HK-2 (cell line): Measurements from ENCODE around the gene MYNN.
A peak's percentile ranks its signal among the peaks of the same experiment; 100 is the strongest.
"Not testable (repeated sequence)": the region's sequence is repeated elsewhere in the genome, so short reads cannot be mapped to it uniquely, and the experiment has no call there.

Experiments
- DNase-seq: peaks from one replicate; pipeline ENCODE4 v3.0.0-alpha.2; 2018; ENCODE audit not compliant: unreplicated experiment

The MYNN gene

DNA sequence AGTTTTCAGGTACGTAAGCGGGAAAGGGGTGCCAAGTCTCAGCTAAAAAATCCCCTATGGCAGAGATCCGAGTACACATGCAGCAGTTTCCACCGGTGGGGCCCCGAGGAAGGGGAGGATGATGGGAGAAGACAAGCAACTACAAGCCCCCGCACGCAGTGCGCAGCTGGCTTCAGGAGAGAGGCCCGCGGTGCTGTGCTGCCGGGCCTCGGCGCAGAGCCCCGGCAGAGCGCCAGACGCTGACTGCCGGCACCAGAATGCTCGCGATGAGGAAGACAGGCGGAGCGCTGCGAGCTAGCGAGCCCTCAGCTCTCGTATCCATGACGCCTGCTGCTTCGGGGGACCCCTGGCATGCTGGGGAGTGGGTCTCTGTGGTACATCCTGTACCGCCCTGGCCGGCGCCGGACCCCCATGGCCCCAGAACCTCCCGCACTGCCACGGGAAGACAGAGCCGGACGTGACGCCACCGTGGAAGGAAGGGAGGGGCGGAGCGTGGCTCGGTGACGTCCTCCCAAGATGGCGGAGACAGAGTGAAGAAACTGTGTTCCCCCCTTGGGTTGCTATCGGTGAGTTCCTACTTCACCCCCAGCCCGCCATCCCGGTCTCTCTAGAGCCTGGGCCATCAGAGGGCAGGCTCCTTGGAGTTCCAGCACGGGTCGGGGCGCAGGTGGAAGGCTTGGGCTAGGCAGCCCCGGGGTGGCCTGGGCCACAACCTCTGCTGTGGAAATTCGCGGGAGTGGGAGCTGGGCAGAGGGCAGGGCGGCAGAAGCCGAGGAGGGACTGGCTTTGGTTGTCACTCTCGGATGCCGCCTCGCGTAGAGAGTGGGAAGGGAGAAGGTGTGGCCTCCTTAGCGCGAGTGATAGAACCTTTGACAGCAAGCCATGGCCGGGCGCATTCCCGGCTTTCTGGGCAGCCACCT is at the start of gene MYNN:
MYNN (plus strand) TSS at position 500 of the 920 bp plus-strand sequence. CDS start 900 bp downstream, outside the sequence.
- peak; percentile 92 for DNase-seq

DNA sequence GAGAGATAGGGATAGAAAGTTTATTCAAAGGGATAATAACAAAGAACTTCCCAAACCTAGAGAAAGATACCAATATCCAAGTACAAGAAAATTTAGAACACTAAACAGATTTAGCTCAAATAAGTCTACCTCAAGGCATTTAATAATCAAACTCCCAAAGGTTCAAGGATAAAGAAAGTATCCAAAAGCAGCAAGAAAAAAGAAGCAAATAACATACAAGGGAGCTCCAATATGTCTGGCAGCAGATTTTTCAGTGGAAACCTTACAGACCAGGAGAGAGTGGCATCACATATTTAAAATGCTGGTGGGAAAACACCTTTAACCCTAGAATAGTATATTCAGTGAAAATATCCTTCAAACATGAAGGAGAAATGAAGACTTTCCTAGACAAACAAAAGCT is 41.3 kb upstream of the MYNN start:
- not testable (repeated sequence) for DNase-seq

GRCh38 chr3:169739067-169739466 is 34.1 kb upstream of the MYNN start:
- DNase-seq = no peak

- DNase-seq = no peak
These were observed 28.7 kb upstream of the MYNN start for GRCh38 chr3:169744366-169745054.

DNA sequence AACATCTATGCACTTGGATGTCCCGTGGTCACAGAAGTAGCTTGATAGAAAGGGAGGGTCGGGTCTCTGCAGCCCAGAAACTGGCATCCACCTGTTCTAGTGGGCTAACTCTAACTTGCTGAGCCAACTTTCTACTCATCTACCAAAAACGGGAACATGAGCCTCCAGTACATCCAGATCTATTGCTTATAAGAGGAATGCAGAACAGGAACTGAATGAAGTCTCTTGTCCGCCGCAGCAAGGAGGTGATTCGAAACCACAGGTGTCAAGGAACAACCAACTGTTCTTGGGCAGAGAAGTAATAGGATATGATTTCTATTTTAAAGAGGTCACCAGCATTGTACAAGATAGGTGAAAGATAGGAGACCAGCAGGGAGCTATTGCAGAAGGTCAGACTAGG is 26.3 kb upstream of the MYNN start:
- DNase-seq = no peak

DNA sequence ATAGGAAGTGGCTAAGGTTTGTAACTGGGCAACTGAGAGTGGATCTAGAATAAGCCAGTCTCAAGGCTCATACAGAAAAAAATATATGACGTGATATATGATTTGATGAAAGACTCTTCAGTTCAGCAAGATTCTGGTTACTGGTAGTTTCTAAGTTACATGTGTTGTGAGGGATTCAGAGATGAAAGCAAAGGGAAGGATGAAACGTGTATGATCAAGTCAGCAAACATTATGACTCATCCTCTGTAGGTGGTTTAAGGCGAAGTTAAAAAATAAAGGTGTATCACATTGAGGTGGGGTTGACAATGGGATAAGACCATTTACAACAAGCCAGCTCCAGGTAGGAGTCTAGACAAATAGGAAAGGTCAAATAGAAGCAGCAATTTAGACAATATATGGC is 24.5 kb upstream of the MYNN start:
- DNase-seq = no peak

DNA sequence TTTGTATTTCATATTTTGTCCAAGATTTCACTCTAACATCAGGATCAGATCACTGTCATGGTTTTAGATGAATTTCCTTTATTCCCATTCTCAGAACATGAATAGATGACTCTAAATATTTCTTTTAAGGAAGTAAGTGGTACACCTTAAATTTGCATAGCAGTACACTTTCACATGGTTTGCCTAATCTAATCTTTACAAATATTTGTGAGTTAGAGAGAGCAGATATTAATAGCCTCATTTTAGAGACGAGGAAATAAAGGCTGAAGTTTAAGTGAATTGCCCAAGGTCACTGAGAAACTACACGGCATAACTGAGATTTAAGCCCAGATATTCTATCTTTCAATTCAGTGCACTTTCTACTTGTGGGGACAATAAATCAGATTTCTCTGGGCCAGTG is 22.5 kb upstream of the MYNN start:
- no peak for DNase-seq

DNA sequence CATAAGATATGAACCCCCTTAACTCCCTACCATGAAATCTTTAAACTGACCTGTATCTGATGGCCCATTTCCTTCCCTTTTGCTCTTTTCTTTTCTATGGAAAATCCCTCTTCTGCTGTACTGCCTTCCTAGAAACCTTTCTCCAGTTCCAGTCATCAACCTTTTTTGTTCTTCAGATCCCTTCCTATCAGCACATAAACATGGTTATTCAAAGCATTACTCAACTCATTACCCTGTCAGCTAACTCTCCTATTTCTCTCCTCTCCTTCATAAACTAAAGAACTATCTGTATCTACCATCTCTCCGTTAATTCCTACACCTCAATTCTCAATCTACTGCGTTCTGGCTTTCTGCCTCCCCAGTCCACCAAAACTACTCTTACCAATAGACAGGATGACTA is 21.3 kb upstream of the MYNN start:
- DNase-seq = no peak

DNA sequence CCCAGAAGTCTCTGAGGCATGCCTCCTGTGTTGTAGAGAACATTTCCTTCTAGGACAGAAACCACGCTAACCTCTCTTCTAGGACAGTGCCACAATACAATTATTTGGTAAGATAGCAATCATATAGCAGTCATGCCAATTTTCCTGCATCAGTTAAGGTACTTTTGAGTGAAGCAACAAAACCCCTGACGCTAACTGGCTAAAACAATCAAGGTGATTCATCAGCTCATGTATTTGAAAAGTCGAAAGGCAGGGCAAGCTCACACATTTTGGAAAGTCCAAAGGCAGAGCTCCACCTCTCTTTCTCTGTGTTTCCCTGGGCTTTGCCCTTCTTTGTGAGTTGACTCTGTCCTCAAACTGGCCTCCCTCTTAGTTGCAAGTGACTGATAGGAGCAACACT is 18.5 kb upstream of the MYNN start:
- no peak for DNase-seq

DNA sequence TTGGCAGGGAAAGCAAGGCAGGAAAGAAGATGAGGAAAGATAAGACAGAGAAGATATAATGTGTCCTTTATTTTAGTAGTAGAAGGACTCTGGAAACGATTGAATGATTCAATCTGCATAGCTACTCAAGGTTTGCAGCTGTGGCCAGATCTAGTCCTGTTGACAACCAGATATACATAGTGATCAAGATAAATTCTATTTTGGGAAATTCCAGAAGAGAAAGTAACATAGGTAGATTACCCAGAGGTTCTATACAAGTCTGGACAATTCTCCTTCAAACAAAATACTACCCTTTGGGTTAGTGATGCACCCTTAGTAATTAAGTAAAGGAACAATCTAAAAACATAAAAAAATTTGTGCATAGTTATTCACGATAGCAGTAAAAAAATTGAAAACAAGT is 17.7 kb upstream of the MYNN start:
- DNase-seq = no peak

- no peak for DNase-seq
These were observed 14.7 kb upstream of the MYNN start for GRCh38 chr3:169758359-169758994.

GRCh38 chr3:169759256-169759655 is 13.9 kb upstream of the MYNN start:
- DNase-seq = no peak

DNA sequence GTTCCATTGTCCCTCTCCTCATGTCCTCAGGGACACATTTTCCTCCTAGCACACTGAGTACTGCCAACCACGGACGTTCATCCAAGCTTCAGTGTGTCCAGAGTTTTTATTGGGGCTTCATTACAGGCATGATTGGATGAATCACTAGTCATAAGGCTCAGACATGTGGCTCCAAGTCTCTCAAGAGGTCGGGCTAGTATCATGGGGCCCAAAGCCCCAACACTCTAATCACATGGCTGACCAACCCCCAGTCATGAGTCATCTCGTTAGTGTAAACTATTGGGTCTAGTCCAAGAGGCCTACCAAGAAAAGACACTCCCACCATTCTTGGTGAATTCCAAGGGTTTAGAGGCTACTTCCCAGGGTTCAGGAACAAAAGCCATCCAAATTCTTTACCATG is 12.7 kb upstream of the MYNN start:
- peak; percentile 47 for DNase-seq

DNA sequence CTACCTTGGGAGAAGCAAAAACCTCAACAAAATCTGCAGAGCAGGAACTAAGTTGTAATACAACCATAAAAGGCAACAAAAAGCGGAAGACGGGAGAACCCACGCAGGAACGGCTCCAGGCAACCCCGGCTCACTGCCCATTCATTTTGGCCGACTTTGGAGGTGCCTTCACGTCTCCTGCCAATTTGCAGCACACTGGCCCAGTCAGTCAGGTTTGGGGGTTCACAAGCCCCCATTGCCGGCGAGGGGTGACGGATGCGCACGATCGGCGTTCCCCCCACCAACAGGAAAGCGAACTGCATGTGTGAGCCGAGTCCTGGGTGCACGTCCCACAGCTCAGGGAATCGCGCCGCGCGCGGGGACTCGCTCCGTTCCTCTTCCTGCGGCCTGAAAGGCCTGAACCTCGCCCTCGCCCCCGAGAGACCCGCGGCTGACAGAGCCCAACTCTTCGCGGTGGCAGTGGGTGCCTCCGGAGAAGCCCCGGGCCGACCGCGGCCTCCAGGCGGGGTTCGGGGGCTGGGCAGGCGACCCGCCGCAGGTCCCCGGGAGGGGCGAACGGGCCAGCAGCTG is 8.8 kb upstream of the MYNN start:
- peak; percentile 74 for DNase-seq

- DNase-seq = peak; percentile 97
These were observed 8.1 kb upstream of the MYNN start, which contains the start of gene TERC for GRCh38 chr3:169764882-169765612. Gene TERC (minus strand): TSS chr3:169765060.

- DNase-seq = peak; percentile 67
These were observed 3.7 kb upstream of the MYNN start, which contains the start of gene ACTRT3 for GRCh38 chr3:169769287-169770181. Gene ACTRT3 (minus strand): TSS chr3:169769561. CDS start chr3:169769520, 41 bp downstream.

DNA sequence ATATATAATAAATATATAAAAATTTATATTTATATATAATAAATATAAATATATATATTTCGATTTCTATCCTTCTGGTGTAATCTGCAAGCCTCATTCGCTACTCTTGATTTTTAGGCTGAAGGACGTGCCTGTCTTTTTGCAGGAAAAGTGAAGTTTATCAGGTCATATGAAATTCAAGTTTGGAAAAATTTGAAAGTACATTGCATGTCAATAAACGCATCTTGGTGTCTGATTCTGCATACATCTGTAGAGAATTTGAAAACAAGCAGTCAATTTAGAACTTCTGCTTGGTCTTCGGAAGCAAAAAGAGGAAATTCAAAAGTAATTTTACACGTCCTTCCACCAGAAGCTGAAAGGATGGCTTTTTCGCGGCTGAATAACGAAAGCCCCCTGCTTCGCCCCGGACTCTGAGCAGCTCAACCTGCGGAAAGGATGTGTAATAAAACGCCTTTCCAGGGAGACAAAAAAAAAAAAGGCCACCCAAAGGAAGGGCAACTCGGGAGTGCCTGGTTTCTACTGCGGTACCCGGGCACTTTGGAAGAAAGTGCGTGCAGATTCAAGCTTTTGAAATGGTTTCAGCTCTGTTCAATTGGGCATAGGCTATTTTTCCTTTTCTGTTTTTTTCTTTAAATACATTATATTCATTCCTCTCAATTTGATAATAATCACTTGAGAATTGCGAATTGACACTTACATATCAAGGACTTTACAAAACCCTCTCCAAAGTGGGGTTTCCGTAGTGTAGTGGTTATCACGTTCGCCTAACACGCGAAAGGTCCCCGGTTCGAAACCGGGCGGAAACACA is 1.5 kb upstream of the MYNN start:
- DNase-seq = peak; percentile 68

DNA sequence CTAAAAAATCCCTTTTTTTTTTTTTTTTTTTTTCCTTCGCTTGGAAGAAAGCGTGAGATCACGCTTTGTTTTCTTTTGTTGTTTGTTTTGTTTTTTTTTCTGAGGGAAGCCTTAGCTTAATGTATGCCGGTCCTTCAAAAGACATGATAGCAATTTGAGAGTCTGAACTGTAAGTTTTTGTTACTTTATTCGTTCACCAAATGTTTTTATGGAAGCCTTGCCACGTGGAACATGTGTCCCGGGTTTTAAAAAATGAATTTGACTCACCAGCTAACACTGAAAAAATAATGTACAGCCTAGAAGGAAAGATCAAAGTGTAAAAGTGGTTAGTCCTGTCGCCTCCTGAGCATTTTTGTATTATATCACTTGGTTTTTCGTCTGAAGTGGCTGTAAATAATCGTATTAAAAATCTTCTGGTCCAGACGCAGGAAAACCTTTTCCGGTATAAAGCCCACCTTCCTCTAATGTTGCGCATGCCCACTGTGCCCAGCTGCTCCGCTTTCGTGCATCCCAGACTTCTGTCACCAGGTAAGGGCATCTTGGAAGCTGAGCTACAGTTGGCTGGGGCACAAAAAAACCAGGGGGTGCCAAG is 795 bp upstream of the MYNN start:
- DNase-seq = peak; percentile 76

GRCh38 chr3:169774186-169774585 is 990 bp downstream of the MYNN start:
- no peak for DNase-seq
